CD4-positive, alpha-beta memory T cell (primary cell): ENCODE measurements around the gene FSD1L. TPM values are rescaled to one million over a fixed set of nuclear protein-coding genes. Genes with fewer than 3 reads are reported as not detected.

Experiments
- CTCF ChIA-PET: fragments of 350-600 bp; sonication (Branson Sonifier 250); formaldehyde crosslinking; loops from one replicate; lab custom pipeline; 2021; ENCODE audit warnings: inconsistent platforms; ENCODE audit not compliant: partially characterized antibody; lab: Charles Lee
- POLR2A ChIA-PET: fragments of 350-600 bp; sonication (Branson Sonifier 250); formaldehyde crosslinking; loops from one replicate; lab custom pipeline; 2021; ENCODE audit not compliant: partially characterized antibody; lab: Charles Lee
- DNase-seq, 5 donors: peaks; one replicate each; pipeline versions ENCODE4 v3.0.0 to v3.0.0-alpha.2; 2020 to 2022; ENCODE audit warnings: mixed read lengths in 1 of 5
- H3K27ac ChIP-seq: one replicate; pipeline ENCODE4 v1.7.0; 2013; ENCODE audit warnings: low read depth, low read length
- H3K27me3 ChIP-seq: 2 replicates; pipeline ENCODE4 v1.7.0; 2013; ENCODE audit warnings: mild to moderate bottlenecking, low read length, moderate library complexity; ENCODE audit not compliant: insufficient read depth
- H3K36me3 ChIP-seq: 2 replicates; pipeline ENCODE4 v1.7.0; 2013; ENCODE audit warnings: mild to moderate bottlenecking, low read length, moderate library complexity; ENCODE audit not compliant: insufficient read depth
- H3K4me1 ChIP-seq: 2 replicates; pipeline ENCODE4 v1.7.0; 2013; ENCODE audit warnings: mild to moderate bottlenecking, low read length, moderate library complexity; ENCODE audit not compliant: insufficient read depth
- H3K4me3 ChIP-seq, 2 donors: one replicate each; pipeline ENCODE4 v1.7.0; 2013; ENCODE audit warnings: low read length in 2 of 2, mild to moderate bottlenecking in 1 of 2
- H3K9me3 ChIP-seq, 2 donors: one replicate each; pipeline ENCODE4 v1.7.0; 2013; ENCODE audit warnings: low read length in 2 of 2, control low read depth in 1 of 2; ENCODE audit not compliant: control insufficient read depth in 1 of 2
- H3K27ac Mint-ChIP-seq, 7 donors: one replicate each; pipeline ENCODE4 v1.8.0; 2020 to 2021; ENCODE audit warnings: mixed read lengths in 7 of 7, mild to moderate bottlenecking in 6 of 7, inconsistent platforms in 3 of 7, moderate library complexity in 3 of 7
- H3K27me3 Mint-ChIP-seq, 2 donors: one replicate each; pipeline ENCODE4 v1.8.0; 2020 to 2021; ENCODE audit warnings: mixed read lengths in 2 of 2
- H3K36me3 Mint-ChIP-seq, 2 donors: one replicate each; pipeline ENCODE4 v1.8.0; 2020 to 2021; ENCODE audit warnings: mixed read lengths in 2 of 2, inconsistent platforms in 1 of 2, mild to moderate bottlenecking in 1 of 2
- H3K4me1 Mint-ChIP-seq, 4 donors: one replicate each; pipeline ENCODE4 v1.8.0; 2020 to 2021; ENCODE audit warnings: mixed read lengths in 4 of 4, mild to moderate bottlenecking in 1 of 4
- H3K4me3 Mint-ChIP-seq, 8 donors: one replicate each; pipeline ENCODE4 v1.8.0; 2020 to 2021; ENCODE audit warnings: mixed read lengths in 8 of 8, mild to moderate bottlenecking in 7 of 8, moderate library complexity in 6 of 8, inconsistent platforms in 3 of 8
- H3K9me3 Mint-ChIP-seq, 8 donors: one replicate each; pipeline ENCODE4 v1.8.0; 2020 to 2021; ENCODE audit warnings: mixed read lengths in 8 of 8, mild to moderate bottlenecking in 5 of 8, inconsistent platforms in 3 of 8, moderate library complexity in 1 of 8
- intact Hi-C: fragments of 100-400 bp; cut with micrococcal nuclease; formaldehyde crosslinking; loops from one replicate; pipeline ENCODE4 v1.15.1; 2023
- polyA plus RNA-seq, 2 donors: library from polyadenylated mRNA; unstranded; fragments of 300-500 nt; fragmentation: Illumina TruSeq; gene quantifications; one replicate each; pipeline ENCODE4 v1.2.3, GENCODE V29; 2021
- total RNA-seq, 2 experiments: library from RNA; stranded (reverse); gene quantifications; one replicate each; pipeline ENCODE4 v1.2.3, GENCODE V29; 2021

FSD1L gene
- total RNA-seq (1 to 10 TPM; 1.6 TPM), polyA plus RNA-seq (1 to 10 TPM; 1.2 to 2.0 TPM)

DNA sequence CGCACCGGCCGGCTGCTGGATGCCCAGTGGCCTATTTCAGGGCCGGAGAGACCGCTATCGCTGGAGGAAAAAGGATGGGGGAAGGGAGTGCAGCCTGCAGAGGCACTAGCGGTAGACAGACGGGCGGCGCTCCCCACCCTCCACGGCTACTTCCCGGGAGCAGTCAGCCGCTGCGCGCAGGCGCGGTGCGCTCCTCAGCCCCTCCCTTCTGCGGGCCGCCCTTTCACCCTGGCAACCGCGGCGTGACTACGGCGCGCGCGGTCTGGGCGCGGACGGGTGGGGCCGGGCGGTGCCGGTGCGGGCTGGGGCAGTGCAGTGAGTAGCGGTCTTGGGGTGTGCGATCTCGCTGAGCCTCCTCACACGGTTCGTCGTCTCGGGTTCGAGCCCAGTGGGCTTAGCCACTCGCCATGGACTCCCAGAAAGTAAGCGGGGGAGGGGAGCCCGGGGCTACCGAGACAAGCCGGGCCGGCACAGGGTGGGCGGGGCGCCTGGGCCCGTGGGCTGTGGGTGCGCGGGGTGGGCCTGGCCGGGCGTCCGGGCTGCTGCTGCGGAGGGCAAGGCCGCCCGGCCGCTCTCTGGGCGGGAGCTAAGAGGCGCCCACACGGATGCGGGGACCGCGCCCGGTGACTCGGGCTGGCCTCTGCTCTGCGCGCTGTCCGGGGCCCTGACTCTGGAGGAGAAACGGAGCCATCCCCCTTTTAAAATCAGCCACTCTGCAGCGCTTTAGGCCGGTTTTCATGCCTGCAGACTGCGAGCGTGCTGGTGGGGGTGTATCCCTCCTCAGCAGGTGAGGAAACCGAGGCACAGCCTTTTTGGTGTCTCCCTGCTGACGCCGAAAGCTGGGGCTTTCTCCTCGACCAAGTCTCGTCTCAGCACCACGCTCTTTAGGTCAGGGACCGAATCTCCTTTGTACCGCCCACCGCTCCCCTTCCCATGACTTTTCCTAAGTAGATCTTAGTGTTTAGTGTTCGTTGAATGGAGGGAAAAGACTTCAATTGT lies at the start of gene FSD1L:
Gene FSD1L (plus strand): TSS at position 221 of the 999 bp plus-strand sequence. CDS start 187 bp downstream, at position 408.
- Mint-ChIP-seq H3K27me3 (no peaks in the 10 kb centered on the region), H3K4me3 (peak within 1 kb of the TSS; percentile 84 to 89 (median 88)), H3K36me3 (no peaks in the 10 kb centered on the region), H3K9me3 (no peaks in the 10 kb centered on the region), H3K27ac (peak within 1 kb of the TSS in 6 of 7 donors; percentile 35 to 83 (median 73)), H3K4me1 (peaks cover 7 to 12% (median 9%) of the 10 kb centered on the region in 4 donors)
- DNase-seq, result peak; percentile 70 to 78 (median 74)
- Histone ChIP-seq H3K27ac (peak within 1 kb of the TSS; percentile 45), H3K36me3 (no peaks in the 10 kb centered on the region), H3K9me3 (no peaks in the 10 kb centered on the region), H3K4me1 (peaks cover 14% of the 10 kb centered on the region), H3K27me3 (no peaks in the 10 kb centered on the region), H3K4me3 (peak within 1 kb of the TSS; percentile 63 to 71)
- intact Hi-C loops, result loop anchor here (1.0 to 2.0 kb wide), 2 partner anchors 111 to 701 kb away; partner anchors contain the start of genes FKTN and NIPSNAP3A
- ChIA-PET CTCF (no interaction called here), POLR2A (interaction anchor here (1.4 kb wide), 1 partner anchor 204 kb away, joined by 3 read pairs; the partner anchor contains the start of gene SLC44A1)

DNA sequence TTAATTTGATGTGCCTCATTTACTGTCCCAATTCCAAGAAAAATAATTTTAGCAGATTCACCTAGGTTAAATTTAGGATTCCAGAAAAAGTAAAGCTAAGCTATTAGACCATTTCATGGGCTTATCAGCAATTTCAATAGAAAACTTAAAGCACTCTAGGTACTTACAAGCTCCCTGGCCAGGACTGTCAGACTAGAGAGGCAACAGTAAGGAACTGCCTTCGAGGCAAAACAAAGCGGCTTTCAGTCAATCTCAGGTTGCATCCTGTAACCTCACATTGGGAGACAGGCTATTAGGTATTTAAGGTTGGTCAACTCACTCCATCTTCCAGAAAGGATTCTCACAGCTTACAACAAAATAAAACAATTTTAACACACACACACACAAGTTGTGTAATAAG lies 48.7 kb upstream of the FSD1L start:
- Mint-ChIP-seq H3K9me3 (no peaks in the 10 kb centered on the region), H3K27ac (no peak overlapping the region), H3K4me3 (no peak overlapping the region), H3K36me3 (peaks cover 0 to 3% of the 10 kb centered on the region in 2 donors), H3K27me3 (peaks cover 36 to 40% of the 10 kb centered on the region in 2 donors), H3K4me1 (peaks cover 6 to 9% (median 8%) of the 10 kb centered on the region in 4 donors)
- Histone ChIP-seq H3K4me3 (no peak overlapping the region), H3K36me3 (no peaks in the 10 kb centered on the region), H3K27ac (no peak overlapping the region), H3K9me3 (no peaks in the 10 kb centered on the region), H3K27me3 (peaks cover 23% of the 10 kb centered on the region), H3K4me1 (no peaks in the 10 kb centered on the region)
- ChIA-PET POLR2A (interaction anchor here (1.5 kb wide), 1 partner anchor 8 kb away, joined by 3 read pairs; no protein-coding TSS in a partner anchor), CTCF (interaction anchor here (0.9 to 1.6 kb wide), 3 partner anchors 19 to 536 kb away, joined by 3 to 4 read pairs (median 3); no protein-coding TSS in a partner anchor)
- intact Hi-C loops, result no loop called here
- DNase-seq, result no peak

DNA sequence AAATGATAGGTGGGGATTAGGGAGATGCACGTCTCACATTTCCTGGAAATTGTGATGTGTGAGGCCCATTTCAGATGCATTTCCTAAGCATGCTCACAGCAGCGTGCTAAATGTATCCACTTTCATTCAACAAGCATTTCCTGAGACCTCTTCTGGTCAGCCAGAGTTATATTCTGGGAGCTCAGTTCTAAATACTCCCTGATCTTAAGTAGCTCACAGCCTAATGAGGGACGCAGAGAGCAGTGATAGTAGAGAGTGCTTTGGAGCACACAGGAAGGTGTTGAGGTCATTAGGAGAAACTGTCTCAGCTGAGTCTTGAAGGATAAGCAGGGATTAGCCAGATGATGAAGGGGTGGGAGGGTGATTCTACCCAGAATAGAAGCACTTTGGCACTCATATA lies 46.2 kb upstream of the FSD1L start:
- Mint-ChIP-seq H3K27me3 (peaks cover 41 to 47% of the 10 kb centered on the region in 2 donors), H3K9me3 (peaks cover 0 to 10% (median under 1%) of the 10 kb centered on the region in 8 donors), H3K36me3 (peaks cover 0 to 3% of the 10 kb centered on the region in 2 donors), H3K4me3 (no peak overlapping the region), H3K27ac (peak overlapping the region in 1 of 7 donors; percentile 2), H3K4me1 (peaks cover 25 to 32% (median 28%) of the 10 kb centered on the region in 4 donors)
- no peak overlapping the region for H3K4me3 ChIP-seq
- H3K36me3 ChIP-seq, result no peaks in the 10 kb centered on the region
- H3K9me3 ChIP-seq, result no peaks in the 10 kb centered on the region
- H3K4me1 ChIP-seq, result peaks cover 22% of the 10 kb centered on the region
- H3K27me3 ChIP-seq, result peaks cover 28% of the 10 kb centered on the region
- ChIA-PET POLR2A (no interaction called here), CTCF (interaction anchor here (1.2 kb wide), 1 partner anchor 13 kb away, joined by 3 read pairs; no protein-coding TSS in a partner anchor)
- no peak for DNase-seq
- intact Hi-C loops, result no loop called here
- H3K27ac ChIP-seq, result no peak overlapping the region

DNA sequence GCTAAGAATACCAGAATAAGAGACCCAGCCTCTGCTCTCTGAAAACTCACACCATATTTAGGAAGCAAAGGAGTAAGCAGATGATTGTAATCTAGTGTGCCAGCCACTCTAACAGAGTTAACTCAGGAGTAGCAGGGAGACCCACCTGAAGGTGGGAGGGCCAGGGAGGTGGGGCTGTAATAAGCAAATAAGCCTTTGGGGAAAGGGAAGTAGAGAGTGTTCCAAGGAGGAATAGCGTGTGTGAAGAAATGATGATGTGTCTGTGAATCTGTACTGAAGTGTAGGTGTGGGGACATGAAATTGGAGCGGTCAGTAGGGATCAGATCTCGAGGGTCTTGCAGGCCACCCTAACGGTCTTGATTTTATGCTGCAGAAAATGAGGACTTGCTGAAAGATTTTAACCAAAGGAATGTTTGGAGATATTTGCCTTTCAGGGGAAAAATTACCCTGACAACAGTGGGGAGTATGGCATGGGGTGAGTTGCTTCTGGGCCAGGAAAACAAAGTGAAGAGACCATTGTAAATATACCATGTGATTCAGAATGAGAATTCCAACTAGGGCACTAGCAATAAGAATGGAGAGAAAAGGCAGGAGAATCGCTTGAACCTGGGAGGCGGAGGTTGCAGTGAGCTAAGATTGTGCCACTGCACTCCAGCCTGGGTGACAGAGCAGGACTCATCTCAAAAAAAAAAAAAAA lies 44.1 kb upstream of the FSD1L start:
- Mint-ChIP-seq H3K27ac (no peak overlapping the region), H3K36me3 (peaks cover 0 to 5% of the 10 kb centered on the region in 2 donors), H3K27me3 (peaks cover 42 to 52% of the 10 kb centered on the region in 2 donors), H3K4me1 (peaks cover 29 to 32% (median 29%) of the 10 kb centered on the region in 4 donors), H3K9me3 (peaks cover 0 to 15% (median 6%) of the 10 kb centered on the region in 8 donors), H3K4me3 (peak overlapping the region in 2 of 8 donors; percentile 32 to 44)
- H3K27me3 ChIP-seq, result peaks cover 32% of the 10 kb centered on the region
- no peak overlapping the region for H3K27ac ChIP-seq
- H3K9me3 ChIP-seq, result no peaks in the 10 kb centered on the region
- H3K4me3 ChIP-seq, result no peak overlapping the region
- DNase-seq, result no peak
- intact Hi-C loops, result loop anchor here (2.0 kb wide), 1 partner anchor 413 kb away; no protein-coding TSS in a partner anchor
- ChIA-PET POLR2A (interaction anchor here (1.1 kb wide), 1 partner anchor 435 kb away, joined by 3 read pairs; no protein-coding TSS in a partner anchor), CTCF (interaction anchor here (0.9 to 3.4 kb wide), 2 partner anchors 11 to 541 kb away, joined by 4 to 24 read pairs; no protein-coding TSS in a partner anchor)
- peaks cover 22% of the 10 kb centered on the region for H3K4me1 ChIP-seq
- H3K36me3 ChIP-seq, result no peaks in the 10 kb centered on the region

DNA sequence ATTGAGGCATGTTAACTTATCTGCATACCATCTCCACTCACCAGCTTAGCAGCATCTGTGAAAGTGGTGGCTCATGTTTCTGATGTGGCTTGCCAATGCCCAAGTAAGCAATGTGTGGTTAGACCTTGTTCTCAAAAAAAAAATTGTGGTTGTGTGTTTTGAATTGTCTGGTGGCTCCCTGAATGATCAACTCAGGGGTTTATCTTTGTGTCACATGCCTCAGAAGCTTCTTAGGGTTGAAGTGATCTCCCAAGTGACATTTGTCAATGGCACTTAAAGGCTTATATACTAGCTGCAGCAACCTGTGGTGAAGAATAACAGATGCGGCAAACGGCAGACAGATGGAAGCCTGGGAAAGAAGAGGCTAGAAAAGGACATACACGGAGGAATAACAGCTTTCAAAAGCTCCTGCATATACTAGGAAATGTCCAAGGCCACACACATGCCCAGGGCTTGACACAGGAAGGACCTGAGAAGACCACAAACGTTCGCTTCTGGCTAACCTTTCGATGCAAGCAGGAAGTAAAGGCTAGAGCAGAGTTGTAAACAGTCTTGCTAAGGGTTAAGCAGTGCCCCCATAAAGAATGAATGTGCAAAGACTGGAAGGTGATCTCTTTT lies 42.2 kb upstream of the FSD1L start:
- Histone ChIP-seq H3K27me3 (peaks cover 32% of the 10 kb centered on the region), H3K4me1 (peaks cover 22% of the 10 kb centered on the region), H3K9me3 (peaks cover 0 to 3% of the 10 kb centered on the region in 2 donors), H3K27ac (no peak overlapping the region), H3K36me3 (no peaks in the 10 kb centered on the region), H3K4me3 (no peak overlapping the region)
- peaks cover 0 to 5% of the 10 kb centered on the region in 2 donors for H3K36me3 Mint-ChIP-seq
- H3K4me1 Mint-ChIP-seq, result peaks cover 29 to 32% (median 29%) of the 10 kb centered on the region in 4 donors
- H3K27ac Mint-ChIP-seq, result peak overlapping the region in 6 of 7 donors; percentile 38 to 94 (median 88)
- CTCF ChIA-PET, result interaction anchor here (1.0 to 3.4 kb wide), 4 partner anchors 9 to 543 kb away, joined by 3 to 24 read pairs (median 4); partner anchors contain the start of gene SLC44A1
- H3K9me3 Mint-ChIP-seq, result peaks cover 0 to 25% (median 12%) of the 10 kb centered on the region in 8 donors
- intact Hi-C loops, result loop anchor here (1.0 to 2.0 kb wide), 2 partner anchors 161 to 415 kb away; partner anchors contain the start of gene SLC44A1
- H3K27me3 Mint-ChIP-seq, result peaks cover 48 to 54% of the 10 kb centered on the region in 2 donors
- POLR2A ChIA-PET, result interaction anchor here (1.1 to 2.0 kb wide), 3 partner anchors 13 to 658 kb away, joined by 3 to 17 read pairs (median 4); partner anchors contain the start of genes NIPSNAP3A and SLC44A1
- H3K4me3 Mint-ChIP-seq, result peak overlapping the region; percentile 26 to 82 (median 62)
- DNase-seq, result peak; percentile 73 to 88 (median 86)

DNA sequence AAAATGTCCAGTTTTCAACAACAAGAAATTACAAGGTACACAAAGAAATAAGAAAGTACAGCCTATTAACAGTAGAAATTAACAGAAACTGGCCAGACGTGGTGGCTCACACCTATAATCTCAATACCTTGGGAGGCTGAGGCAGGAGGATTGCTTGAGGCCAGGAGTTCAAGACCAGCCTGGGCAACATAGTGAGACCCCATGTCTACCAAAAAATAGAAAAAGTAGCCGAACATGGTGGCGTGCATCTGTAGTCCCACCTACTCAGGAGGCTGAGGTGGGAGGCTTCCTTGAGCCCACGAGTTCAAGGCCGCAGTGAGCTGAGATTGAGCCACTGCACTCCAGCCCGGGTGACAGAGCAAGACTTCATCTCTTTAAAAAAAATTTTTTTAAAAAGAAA lies 41.5 kb upstream of the FSD1L start:
- no peaks in the 10 kb centered on the region for H3K36me3 ChIP-seq
- intact Hi-C loops, result no loop called here
- peaks cover 0 to 5% of the 10 kb centered on the region in 2 donors for H3K36me3 Mint-ChIP-seq
- ChIA-PET POLR2A (no interaction called here), CTCF (interaction anchor here (1.0 to 3.4 kb wide), 3 partner anchors 9 to 543 kb away, joined by 3 to 24 read pairs (median 4); no protein-coding TSS in a partner anchor)
- peaks cover 31% of the 10 kb centered on the region for H3K27me3 ChIP-seq
- H3K9me3 ChIP-seq, result peaks cover 0 to 3% of the 10 kb centered on the region in 2 donors
- peaks cover 0 to 27% (median 12%) of the 10 kb centered on the region in 8 donors for H3K9me3 Mint-ChIP-seq
- DNase-seq, result no peak
- peaks cover 29 to 32% (median 29%) of the 10 kb centered on the region in 4 donors for H3K4me1 Mint-ChIP-seq
- H3K4me3 Mint-ChIP-seq, result peak overlapping the region in 1 of 8 donors; percentile 66
- peaks cover 22% of the 10 kb centered on the region for H3K4me1 ChIP-seq
- no peak overlapping the region for H3K27ac ChIP-seq
- peaks cover 51 to 59% of the 10 kb centered on the region in 2 donors for H3K27me3 Mint-ChIP-seq
- peak overlapping the region in 1 of 7 donors; percentile 85 for H3K27ac Mint-ChIP-seq
- H3K4me3 ChIP-seq, result no peak overlapping the region
